Measurements from ENCODE around the gene PAK6. TPM values are rescaled to one million over a fixed set of nuclear protein-coding genes. Genes with fewer than 3 reads are reported as not detected.

The PAK6 gene
- total RNA-seq, 1 donor from 2014 or later, result 0.54 TPM

DNA sequence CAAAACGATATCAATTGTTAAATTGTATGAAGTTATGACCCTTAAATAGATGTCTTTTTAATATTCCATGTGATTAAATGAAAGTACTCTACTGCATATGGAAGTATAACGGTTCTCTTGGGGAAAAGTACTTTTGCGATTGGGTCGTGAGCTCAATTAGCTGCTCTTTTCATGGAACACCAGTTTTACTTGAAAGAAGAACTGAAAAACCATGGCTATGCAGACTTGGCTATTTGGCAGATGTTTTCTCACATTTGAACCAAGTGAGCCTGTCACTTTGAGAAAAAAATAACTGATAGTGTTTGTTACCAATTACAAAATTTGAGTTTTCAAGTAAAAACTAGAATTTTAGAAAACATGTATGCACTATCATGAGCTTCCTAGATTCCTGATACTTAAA lies 78.7 kb downstream of the PAK6 start:
- intact Hi-C loops (cut with micrococcal nuclease), result no loop called here
- no peak for DNase-seq
- Mint-ChIP-seq H3K4me3 (no peak overlapping the region), H3K4me1 (peaks cover 17% of the 10 kb centered on the region), H3K27ac (no peak overlapping the region), H3K36me3 (ENCODE audit: low read depth) (no peaks in the 10 kb centered on the region), H3K27me3 (peaks cover 60% of the 10 kb centered on the region), H3K9me3 (no peaks in the 10 kb centered on the region)

GRCh38 chr15:40320409-40320808 lies 81.5 kb downstream of the PAK6 start:
- Mint-ChIP-seq H3K27ac (no peak overlapping the region), H3K9me3 (no peaks in the 10 kb centered on the region), H3K4me1 (peaks cover 22% of the 10 kb centered on the region), H3K27me3 (peaks cover 41% of the 10 kb centered on the region), H3K36me3 (ENCODE audit: low read depth) (peaks cover 3% of the 10 kb centered on the region), H3K4me3 (no peak overlapping the region)
- no peak for DNase-seq
- intact Hi-C loops (cut with micrococcal nuclease), result loop anchor here (5.0 kb wide), 3 partner anchors 38 to 273 kb away; partner anchors contain the start of gene ANKRD63

- H3K9me3 Mint-ChIP-seq, result no peaks in the 10 kb centered on the region
- H3K27me3 Mint-ChIP-seq, result peaks cover 36% of the 10 kb centered on the region
- peaks cover 23% of the 10 kb centered on the region for H3K4me1 Mint-ChIP-seq
- peaks cover 4% of the 10 kb centered on the region for H3K36me3 Mint-ChIP-seq (ENCODE audit: low read depth)
- intact Hi-C loops (cut with micrococcal nuclease), result loop anchor here (1.0 to 5.0 kb wide), 4 partner anchors 11 to 274 kb away; partner anchors contain the start of gene ANKRD63
- H3K4me3 Mint-ChIP-seq, result no peak overlapping the region
- DNase-seq, result peak; percentile 89
- H3K27ac Mint-ChIP-seq, result no peak overlapping the region
Measured at GRCh38 chr15:40320931-40321371, 82.1 kb downstream of the PAK6 start.

- Mint-ChIP-seq H3K4me3 (peak overlapping the region; percentile 82), H3K27me3 (peaks cover 21% of the 10 kb centered on the region), H3K4me1 (peaks cover 26% of the 10 kb centered on the region), H3K9me3 (no peaks in the 10 kb centered on the region), H3K27ac (peak overlapping the region; percentile 76), H3K36me3 (ENCODE audit: low read depth) (peaks cover 9% of the 10 kb centered on the region)
- peak; percentile 61 for DNase-seq
- intact Hi-C loops (cut with micrococcal nuclease), result loop anchor here (1.0 to 5.0 kb wide), 6 partner anchors 12 to 275 kb away; partner anchors contain the start of genes ANKRD63 and PLCB2
Measured at GRCh38 chr15:40322531-40323238, 83.8 kb downstream of the PAK6 start.

- Mint-ChIP-seq H3K36me3 (ENCODE audit: low read depth) (peaks cover 10% of the 10 kb centered on the region), H3K4me3 (peak within 1 kb of the TSS; percentile 82), H3K27ac (no peak within 1 kb of the TSS), H3K9me3 (no peaks in the 10 kb centered on the region), H3K27me3 (peaks cover 16% of the 10 kb centered on the region), H3K4me1 (peaks cover 31% of the 10 kb centered on the region)
- peak; percentile 97 for DNase-seq
- intact Hi-C loops (cut with micrococcal nuclease), result loop anchor here (1.0 to 5.0 kb wide), 6 partner anchors 11 to 276 kb away; partner anchors contain the start of genes ANKRD63 and PLCB2
Measured at GRCh38 chr15:40323239-40323952, 84.5 kb downstream of the PAK6 start, which contains the start of gene INAFM2. INAFM2 (plus strand) TSS chr15:40323692; CDS start chr15:40324056, 364 bp downstream.

DNA sequence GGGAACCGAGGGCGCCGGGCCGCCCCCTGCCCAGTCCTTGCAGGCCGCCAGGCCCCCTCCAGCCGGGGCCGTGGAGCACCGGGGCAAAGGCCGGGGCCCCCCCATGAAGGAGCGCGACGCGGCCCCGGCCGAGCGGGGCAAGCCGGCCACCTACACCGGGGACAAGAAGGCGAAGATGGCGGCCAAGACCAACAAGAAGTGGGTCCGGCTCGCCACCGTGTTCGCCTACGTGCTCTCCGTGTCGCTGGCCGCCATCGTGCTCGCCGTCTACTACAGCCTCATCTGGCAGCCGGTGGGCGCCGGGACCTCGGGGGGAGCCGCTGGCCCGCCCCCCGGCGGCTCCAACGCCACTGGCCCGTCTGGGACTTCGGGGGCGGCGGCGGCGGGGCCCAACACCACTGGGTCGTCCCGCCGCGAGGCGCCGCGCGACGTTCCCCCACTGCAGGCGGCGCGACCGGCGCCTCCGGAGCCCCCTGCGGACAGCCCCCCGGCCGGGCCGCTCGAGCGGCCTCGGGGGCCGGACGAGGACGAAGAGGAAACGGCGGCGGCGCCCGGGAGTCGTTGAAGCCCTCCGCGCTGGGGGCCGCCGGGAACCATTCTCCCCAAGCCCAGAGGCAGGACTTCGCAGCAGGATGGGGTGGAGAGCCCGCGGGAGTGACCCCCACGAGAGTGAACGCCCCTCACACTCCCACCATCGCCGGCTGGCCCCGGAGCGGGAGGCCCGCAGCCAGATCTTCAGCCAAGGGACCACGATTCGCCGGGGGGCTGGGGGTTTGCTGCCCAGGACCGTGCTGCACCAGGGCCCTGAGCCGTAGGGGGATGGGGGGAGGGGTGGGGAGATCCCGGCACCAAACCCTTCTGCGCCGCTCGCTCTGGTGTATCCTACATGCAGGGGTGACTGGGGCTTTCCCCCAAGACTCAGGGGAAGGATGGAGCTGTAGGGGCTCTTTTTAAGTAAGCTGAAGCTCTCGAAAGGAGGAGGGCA lies 85.4 kb downstream of the PAK6 start:
- Mint-ChIP-seq H3K4me1 (peaks cover 36% of the 10 kb centered on the region), H3K4me3 (peak overlapping the region; percentile 78), H3K36me3 (ENCODE audit: low read depth) (peaks cover 10% of the 10 kb centered on the region), H3K27me3 (peaks cover 14% of the 10 kb centered on the region), H3K9me3 (no peaks in the 10 kb centered on the region), H3K27ac (peak overlapping the region; percentile 14)
- DNase-seq, result peak; percentile 76
- intact Hi-C loops (cut with micrococcal nuclease), result loop anchor here (1.0 to 5.0 kb wide), 6 partner anchors 10 to 277 kb away; partner anchors contain the start of genes ANKRD63 and PLCB2

- H3K9me3 Mint-ChIP-seq, result no peaks in the 10 kb centered on the region
- peak overlapping the region; percentile 78 for H3K4me3 Mint-ChIP-seq
- DNase-seq, result no peak
- peaks cover 36% of the 10 kb centered on the region for H3K4me1 Mint-ChIP-seq
- peaks cover 7% of the 10 kb centered on the region for H3K27me3 Mint-ChIP-seq
- H3K36me3 Mint-ChIP-seq (ENCODE audit: low read depth), result peaks cover 10% of the 10 kb centered on the region
- H3K27ac Mint-ChIP-seq, result no peak overlapping the region
- intact Hi-C loops (cut with micrococcal nuclease), result no loop called here
Measured at GRCh38 chr15:40325188-40325587, 86.3 kb downstream of the PAK6 start.

- intact Hi-C loops (cut with micrococcal nuclease), result no loop called here
- DNase-seq, result no peak
- H3K27me3 Mint-ChIP-seq, result peaks cover 5% of the 10 kb centered on the region
- no peak overlapping the region for H3K4me3 Mint-ChIP-seq
- peaks cover 36% of the 10 kb centered on the region for H3K4me1 Mint-ChIP-seq
- H3K36me3 Mint-ChIP-seq (ENCODE audit: low read depth), result peaks cover 10% of the 10 kb centered on the region
- H3K27ac Mint-ChIP-seq, result no peak overlapping the region
- H3K9me3 Mint-ChIP-seq, result no peaks in the 10 kb centered on the region
Measured at GRCh38 chr15:40325700-40326099, 86.8 kb downstream of the PAK6 start.

Other genes with a start within 250 kb of the PAK6 start
- 153 and 155 TPM in 2 replicates for gene SRP14, start 199.9 kb upstream of the PAK6 start, total RNA-seq
- gene BMF, start 130.2 kb upstream of the PAK6 start, total RNA-seq, result 8.4 and 9.1 TPM in 2 replicates
- gene BUB1B, start 78.0 kb upstream of the PAK6 start, total RNA-seq, result 69.3 and 73.1 TPM in 2 replicates
- gene ANKRD63, start 44.0 kb downstream of the PAK6 start, total RNA-seq, result not detected in 2 replicates
- gene PLCB2, start 68.9 kb downstream of the PAK6 start, total RNA-seq, result 82.7 and 95.7 TPM in 2 replicates
- gene INAFM2, start 84.6 kb downstream of the PAK6 start, total RNA-seq, result 22.8 and 23.3 TPM in 2 replicates
- 0.21 and 0.54 TPM in 2 replicates for gene CCDC9B, start 101.9 kb downstream of the PAK6 start, total RNA-seq
- not detected in 2 replicates for gene PHGR1, start 112.0 kb downstream of the PAK6 start, total RNA-seq
- 0.02 and 0.05 TPM in 2 replicates for gene DISP2, start 119.2 kb downstream of the PAK6 start, total RNA-seq
- gene KNSTRN, start 143.7 kb downstream of the PAK6 start, total RNA-seq, result 50.4 and 52.9 TPM in 2 replicates
- gene IVD, start 166.7 kb downstream of the PAK6 start, total RNA-seq, result 66.6 and 70.7 TPM in 2 replicates
- gene BAHD1, start 201.9 kb downstream of the PAK6 start, total RNA-seq, result 23.9 and 26.2 TPM in 2 replicates
- gene CHST14, start 231.9 kb downstream of the PAK6 start, total RNA-seq, result 9.0 and 9.7 TPM in 2 replicates